NCI-H82 (cell line): Measurements from ENCODE around the gene GPRIN3.

ENCODE experiments used
- DNase-seq: peaks from one replicate; lab custom pipeline; 2025; lab: John Stamatoyannopoulos, UW

Gene GPRIN3

GRCh38 chr4:89290727-89291516, 16.7 kb downstream of the GPRIN3 start:
- DNase-seq = peak; percentile 79

- DNase-seq = no peak
These were observed 18.3 kb downstream of the GPRIN3 start for GRCh38 chr4:89289312-89289711.

GRCh38 chr4:89288430-89288829, 19.2 kb downstream of the GPRIN3 start:
- DNase-seq = no peak

- no peak for DNase-seq
These were observed 19.7 kb downstream of the GPRIN3 start for GRCh38 chr4:89287945-89288344.

GRCh38 chr4:89285745-89286144, 21.9 kb downstream of the GPRIN3 start:
- no peak for DNase-seq

- no peak for DNase-seq
These were observed 22.8 kb downstream of the GPRIN3 start for GRCh38 chr4:89284828-89285227.

- DNase-seq = no peak
These were observed 23.6 kb downstream of the GPRIN3 start for GRCh38 chr4:89284020-89284424.

- DNase-seq = no peak
These were observed 24.2 kb downstream of the GPRIN3 start for GRCh38 chr4:89283226-89284009.

GRCh38 chr4:89279385-89279784, 28.2 kb downstream of the GPRIN3 start:
- no peak for DNase-seq

GRCh38 chr4:89277412-89277811, 30.2 kb downstream of the GPRIN3 start:
- DNase-seq = no peak

GRCh38 chr4:89276296-89276695, 31.3 kb downstream of the GPRIN3 start:
- DNase-seq = no peak

- no peak for DNase-seq
These were observed 32.0 kb downstream of the GPRIN3 start for GRCh38 chr4:89275587-89275986.

GRCh38 chr4:89273741-89274141, 33.9 kb downstream of the GPRIN3 start:
- no peak for DNase-seq

- DNase-seq = no peak
These were observed 36.8 kb downstream of the GPRIN3 start for GRCh38 chr4:89270792-89271191.

- no peak for DNase-seq
These were observed 38.4 kb downstream of the GPRIN3 start for GRCh38 chr4:89269121-89269666.

- no peak for DNase-seq
These were observed 38.9 kb downstream of the GPRIN3 start for GRCh38 chr4:89268679-89269078.

GRCh38 chr4:89267846-89268245, 39.8 kb downstream of the GPRIN3 start:
- no peak for DNase-seq

- DNase-seq = no peak
These were observed 40.2 kb downstream of the GPRIN3 start for GRCh38 chr4:89267392-89267791.

- no peak for DNase-seq
These were observed 41.5 kb downstream of the GPRIN3 start for GRCh38 chr4:89266128-89266527.

GRCh38 chr4:89263265-89263664, 44.3 kb downstream of the GPRIN3 start:
- peak; percentile 12 for DNase-seq

- DNase-seq = no peak
These were observed 48.1 kb downstream of the GPRIN3 start for GRCh38 chr4:89259301-89260028.

GRCh38 chr4:89258506-89258905, 49.1 kb downstream of the GPRIN3 start:
- no peak for DNase-seq
